Stomach (tissue), 4 donors: ENCODE data around the gene PNISR.

Experiments used
- CTCF ChIP-seq, 7 experiments: fragments of 450-650 bp in 4 of 7; fragments of 200-600 bp in 3 of 7; sonication (generic) in 3 of 7; IDR thresholded peaks; one replicate each; pipeline ENCODE4 v1.5.1; 2016 to 2019; ENCODE audit warnings: antibody characterized with exemption in 7 of 7, control low read depth in 2 of 7, mild to moderate bottlenecking in 1 of 7
- EP300 ChIP-seq: sonication (generic); formaldehyde crosslinking; IDR thresholded peaks from one replicate; pipeline ENCODE4 v1.6.1; 2017; ENCODE audit warnings: antibody characterized with exemption
- POLR2A ChIP-seq, 4 donors: fragments of 450-650 bp; IDR thresholded peaks; one replicate each; pipeline ENCODE4 v1.6.1; 2016; ENCODE audit warnings: antibody characterized with exemption in 4 of 4, control low read depth in 2 of 4, mild to moderate bottlenecking in 1 of 4, moderate library complexity in 1 of 4

DNA sequence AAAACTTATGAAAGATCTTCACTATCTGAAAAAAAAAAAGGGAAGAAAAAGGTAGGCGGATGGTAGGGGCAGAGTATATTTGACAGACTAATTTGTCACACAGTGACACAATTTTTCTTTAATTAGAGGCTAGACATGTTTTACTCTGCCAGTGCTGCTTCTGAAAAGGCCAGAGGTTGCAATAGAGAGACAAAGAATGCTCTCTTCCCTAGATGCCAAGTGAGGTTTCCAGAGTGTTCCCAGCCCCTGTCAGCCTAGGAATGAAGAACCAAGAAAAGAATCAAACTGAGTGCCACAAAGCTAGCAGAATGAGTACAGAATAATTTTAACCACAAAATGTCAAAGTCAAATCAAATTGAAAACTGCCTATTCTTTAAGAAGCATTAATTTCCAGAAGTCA, 13.0 kb downstream of the PNISR start:
- TF ChIP-seq CTCF (IDR thresholded peaks at IDR 0.05) (no peak), EP300 (no peak), POLR2A (IDR thresholded peaks at IDR 0.05) (no peak)
